HG03378 (cell line): ENCODE measurements around the gene SLC12A4.
"Not testable (repeated sequence)": the region's sequence is repeated elsewhere in the genome, so short reads cannot be mapped to it uniquely, and the experiment has no call there.

Source experiments
- ATAC-seq: cut with Tn5 transposase; IDR thresholded peaks from one replicate; pipeline ENCODE4 v1.9.1; 2021; ENCODE audit warnings: mild to moderate bottlenecking, moderate library complexity; ENCODE audit not compliant: unreplicated experiment

Gene SLC12A4

DNA sequence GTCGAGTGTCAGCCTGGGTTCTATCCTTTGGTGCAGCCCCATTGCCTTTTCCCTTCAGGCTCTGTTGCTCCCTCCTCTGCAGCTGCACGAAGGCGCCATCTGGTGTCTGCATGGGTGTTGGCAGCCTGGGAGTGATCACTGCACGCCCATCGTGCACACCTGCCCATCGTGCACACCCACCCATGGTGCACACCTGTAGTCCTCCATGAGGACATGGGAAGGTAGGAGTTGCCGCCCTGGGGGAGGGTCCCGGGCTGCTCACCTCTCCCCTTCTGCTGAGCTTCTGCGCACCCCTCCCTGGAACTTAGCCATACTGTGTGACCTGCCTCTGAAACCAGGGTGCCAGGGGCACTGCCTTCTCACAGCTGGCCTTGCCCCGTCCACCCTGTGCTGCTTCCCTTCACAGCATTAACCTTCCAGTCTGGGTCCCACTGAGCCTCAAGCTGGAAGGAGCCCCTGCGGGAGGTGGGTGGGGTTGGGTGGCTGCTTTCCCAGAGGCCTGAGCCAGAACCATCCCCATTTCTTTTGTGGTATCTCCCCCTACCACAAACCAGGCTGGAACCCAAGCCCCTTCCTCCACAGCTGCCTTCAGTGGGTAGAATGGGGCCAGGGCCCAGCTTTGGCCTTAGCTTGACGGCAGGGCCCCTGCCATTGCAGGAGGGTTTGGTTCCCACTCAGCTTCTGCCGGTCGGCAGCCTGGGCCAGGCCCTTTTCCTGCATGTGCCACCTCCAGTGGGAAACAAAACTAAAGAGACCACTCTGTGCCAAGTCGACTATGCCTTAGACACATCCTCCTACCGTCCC, 39.7 kb downstream of the SLC12A4 start:
- no peak for ATAC-seq

- no peak for ATAC-seq
Observed at GRCh38 chr16:67928147-67928546, 40.3 kb downstream of the SLC12A4 start.

- no peak for ATAC-seq
Observed at GRCh38 chr16:67927131-67927941, 41.1 kb downstream of the SLC12A4 start.

DNA sequence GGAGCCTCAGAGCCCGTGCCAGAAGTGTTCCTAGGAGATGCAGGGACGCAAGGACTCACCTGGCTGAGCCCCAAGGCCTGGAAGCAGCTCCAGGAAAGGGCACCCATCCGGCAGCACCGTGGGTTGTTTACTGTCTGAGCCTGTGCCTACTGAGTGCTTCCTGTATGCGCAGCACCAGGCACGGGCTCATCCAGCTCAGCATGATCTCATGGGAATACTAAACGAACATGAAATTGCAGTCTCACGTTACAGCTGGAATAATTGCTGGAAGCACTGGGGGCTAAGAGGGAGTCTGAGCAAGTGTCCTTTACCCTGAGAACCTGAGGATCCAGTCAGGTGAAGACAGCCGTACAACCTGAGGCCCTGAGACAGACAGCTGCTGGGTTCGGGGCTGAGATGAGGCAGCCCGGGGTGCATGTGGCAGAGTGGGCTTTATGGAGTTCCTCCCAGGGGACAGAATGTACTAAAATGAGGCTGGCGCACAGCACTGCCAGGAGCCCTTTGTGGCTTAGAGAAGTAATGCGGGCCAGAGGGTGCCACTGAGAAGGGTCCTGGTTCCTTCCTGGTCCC, 42.2 kb downstream of the SLC12A4 start:
- ATAC-seq, result no peak

DNA sequence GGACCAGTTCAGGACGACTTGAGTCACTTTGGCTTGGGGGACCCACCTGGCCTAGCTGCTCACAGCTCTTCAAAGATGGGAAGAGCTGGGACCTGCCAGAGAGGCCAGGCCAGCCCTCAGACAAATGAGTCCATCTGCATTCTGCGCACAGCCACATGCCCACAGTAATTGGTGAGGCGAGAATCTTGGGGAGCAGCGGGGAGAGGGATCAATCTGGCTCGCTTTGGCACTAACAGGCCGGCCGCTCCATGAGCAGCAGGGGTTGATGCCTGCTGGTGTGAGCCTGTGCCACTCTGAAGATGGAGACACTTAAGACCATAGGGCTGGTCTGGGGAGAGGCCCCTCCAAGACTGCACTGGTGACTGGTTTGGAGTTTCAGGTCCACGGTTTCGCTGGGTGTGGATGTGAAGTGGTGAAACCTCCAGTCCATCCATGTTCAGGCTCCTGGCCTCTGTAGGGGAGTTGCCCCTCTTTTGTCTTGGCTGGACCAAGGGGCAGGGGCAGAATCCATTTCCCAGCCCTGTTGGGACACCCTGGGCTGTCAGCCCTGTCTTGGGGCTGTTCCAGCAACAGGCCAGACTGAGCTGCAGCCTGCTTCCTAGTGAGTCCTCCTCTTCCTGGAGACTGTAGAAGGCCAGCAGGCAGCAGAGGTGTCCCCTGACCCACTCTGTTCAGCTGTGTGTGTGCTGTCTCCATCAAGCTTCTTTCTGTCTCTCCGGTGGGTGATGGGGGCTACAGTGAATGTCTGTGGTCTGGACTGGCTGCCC, 44.1 kb downstream of the SLC12A4 start:
- no peak for ATAC-seq

DNA sequence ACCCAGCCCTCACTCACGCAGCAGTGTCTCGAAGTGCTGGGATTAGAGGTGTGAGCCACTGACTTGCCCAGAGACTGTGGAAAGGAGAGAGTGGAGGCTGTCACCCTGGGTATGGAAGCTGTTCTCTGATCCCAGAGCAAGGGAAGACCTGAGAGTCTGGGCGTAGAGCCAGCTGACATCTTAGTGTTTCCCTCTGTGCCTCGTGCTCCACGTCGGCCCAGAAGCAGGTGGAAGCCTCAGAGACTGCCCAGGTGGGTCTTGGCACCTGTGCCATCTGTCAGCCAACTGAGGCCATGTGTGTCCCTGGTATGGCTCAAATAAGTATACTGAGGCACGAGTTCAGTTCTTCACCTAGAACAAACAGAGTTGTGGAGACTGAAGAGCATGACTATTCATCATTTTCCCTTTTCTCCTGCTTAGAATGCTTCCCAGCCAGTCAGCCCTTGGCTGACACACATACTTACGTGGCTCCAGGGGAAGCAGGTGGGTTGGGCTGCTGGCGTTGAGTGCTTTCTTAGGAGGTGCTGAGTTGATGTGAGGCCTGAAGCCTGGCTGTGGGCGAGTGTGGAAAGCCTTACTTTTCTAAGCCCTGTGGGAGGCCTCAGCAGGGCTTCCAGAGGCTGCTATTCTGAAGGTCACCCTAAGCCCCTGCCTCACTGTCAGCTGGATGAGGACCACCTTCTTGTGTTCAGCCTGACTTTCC, 44.9 kb downstream of the SLC12A4 start:
- ATAC-seq, result no peak

- no peak for ATAC-seq
Observed at GRCh38 chr16:67922740-67923139, 45.7 kb downstream of the SLC12A4 start.

- no peak for ATAC-seq
Observed at GRCh38 chr16:67922221-67922620, 46.2 kb downstream of the SLC12A4 start.

DNA sequence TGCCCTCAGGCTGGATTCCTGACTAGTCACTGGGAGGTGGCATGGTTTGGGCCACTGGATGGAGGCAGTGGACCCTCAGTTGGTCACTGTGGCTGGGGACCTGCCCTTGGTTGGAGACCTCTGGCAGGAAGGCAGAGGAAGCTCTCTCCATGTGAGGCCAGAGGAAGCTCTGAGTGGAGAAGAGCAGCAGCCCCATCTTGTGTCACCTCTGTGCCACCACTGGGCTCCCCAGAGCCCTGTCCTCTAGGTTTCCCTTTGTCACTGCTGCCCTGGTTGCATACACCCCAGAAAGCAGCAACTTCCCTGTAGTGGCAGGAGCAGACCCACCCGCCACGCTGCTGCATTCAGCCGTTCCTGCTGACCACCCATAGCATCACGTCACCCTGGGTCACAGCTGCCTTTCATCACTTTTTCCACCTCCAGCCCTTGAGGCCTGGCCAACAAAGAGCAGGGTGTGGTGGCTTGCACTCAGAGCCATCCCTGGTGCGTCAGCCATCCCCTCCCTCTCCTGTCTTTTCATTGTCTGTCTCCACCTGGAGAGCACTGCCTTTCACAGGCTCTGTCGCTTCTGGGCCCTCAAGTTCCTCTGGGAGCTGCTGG, 48.7 kb downstream of the SLC12A4 start:
- no peak for ATAC-seq

DNA sequence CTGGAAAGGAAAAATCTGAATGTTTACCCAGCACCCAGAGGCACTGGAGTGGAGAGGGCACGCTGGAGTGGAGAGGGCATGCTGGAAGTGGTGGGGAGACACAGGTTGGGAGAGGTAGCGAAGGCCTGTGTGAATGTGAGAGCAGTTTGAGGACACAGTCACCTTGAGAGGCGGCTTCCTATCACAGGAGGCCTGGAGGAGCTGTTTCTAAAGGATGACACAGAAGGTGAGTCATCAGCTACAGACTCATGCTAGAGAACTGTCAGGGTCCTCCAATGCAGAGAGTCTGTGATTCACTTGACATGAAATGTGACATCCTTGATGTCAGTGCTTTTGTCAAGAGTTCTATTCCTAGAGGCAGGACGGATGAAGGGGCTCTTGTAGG, 50.6 kb downstream of the SLC12A4 start:
- ATAC-seq, result no peak

GRCh38 chr16:67917140-67917851, 51.1 kb downstream of the SLC12A4 start:
- ATAC-seq, result no peak

DNA sequence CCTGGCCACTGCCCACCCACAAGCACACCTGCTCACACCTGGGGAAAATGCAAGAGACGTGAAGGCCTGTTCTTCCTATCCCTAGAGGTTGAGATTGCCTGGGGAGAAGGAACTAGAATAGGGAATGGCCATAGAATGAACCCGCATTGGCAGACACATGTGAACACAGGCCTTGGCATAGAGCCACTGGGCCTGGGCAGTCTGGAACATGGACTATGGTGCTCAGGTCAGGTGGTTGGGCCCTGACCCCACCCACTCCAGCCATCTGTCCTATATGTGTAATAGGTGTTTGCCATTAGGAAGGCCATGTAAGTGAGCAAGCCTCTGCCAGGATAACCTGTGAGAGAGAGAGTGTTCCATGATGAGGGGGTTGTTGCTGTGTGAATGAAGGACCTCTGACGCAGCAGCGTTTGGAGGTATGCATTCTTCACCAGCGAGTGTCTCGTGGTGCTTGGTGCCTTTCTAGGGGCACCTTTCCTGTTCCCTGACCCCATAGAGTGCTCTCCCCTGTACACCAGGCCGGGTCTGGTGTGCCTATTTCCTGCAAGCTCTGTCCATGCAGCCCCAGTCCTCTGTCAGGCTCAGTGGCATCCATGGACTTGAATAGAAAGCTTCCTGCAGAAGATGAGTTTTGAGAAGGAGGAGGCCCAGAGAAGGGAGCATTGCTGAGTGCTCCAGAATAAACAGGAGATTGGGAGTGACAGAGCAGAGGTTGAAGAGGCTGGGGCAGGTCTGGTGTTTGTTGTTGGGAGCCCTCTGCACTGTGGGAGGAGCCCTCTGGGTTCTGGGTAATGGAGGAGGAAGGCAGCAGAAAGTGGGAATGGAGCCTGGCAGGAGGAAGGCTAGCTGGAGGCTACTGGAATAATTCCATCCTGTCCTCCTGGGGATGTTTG, 52.4 kb downstream of the SLC12A4 start:
- ATAC-seq, result no peak

DNA sequence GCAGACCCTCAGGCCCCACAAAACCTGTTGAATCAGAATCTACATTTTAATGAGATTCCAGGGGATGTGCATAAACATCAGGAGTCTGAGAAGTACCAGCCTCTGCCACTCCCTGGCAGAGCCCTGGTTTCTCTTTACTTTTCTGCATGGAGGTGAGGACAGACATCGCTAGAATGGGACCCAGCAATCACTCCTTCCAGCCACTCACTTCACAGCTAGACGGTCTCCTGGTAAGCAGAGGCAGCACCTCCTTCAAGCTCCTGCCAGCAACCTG, 53.0 kb downstream of the SLC12A4 start:
- not testable (repeated sequence) for ATAC-seq

GRCh38 chr16:67914758-67915495, 53.5 kb downstream of the SLC12A4 start:
- no peak for ATAC-seq

GRCh38 chr16:67910158-67910557, 58.3 kb downstream of the SLC12A4 start:
- no peak for ATAC-seq

- no peak for ATAC-seq
Observed at GRCh38 chr16:67909056-67909742, 59.2 kb downstream of the SLC12A4 start.

DNA sequence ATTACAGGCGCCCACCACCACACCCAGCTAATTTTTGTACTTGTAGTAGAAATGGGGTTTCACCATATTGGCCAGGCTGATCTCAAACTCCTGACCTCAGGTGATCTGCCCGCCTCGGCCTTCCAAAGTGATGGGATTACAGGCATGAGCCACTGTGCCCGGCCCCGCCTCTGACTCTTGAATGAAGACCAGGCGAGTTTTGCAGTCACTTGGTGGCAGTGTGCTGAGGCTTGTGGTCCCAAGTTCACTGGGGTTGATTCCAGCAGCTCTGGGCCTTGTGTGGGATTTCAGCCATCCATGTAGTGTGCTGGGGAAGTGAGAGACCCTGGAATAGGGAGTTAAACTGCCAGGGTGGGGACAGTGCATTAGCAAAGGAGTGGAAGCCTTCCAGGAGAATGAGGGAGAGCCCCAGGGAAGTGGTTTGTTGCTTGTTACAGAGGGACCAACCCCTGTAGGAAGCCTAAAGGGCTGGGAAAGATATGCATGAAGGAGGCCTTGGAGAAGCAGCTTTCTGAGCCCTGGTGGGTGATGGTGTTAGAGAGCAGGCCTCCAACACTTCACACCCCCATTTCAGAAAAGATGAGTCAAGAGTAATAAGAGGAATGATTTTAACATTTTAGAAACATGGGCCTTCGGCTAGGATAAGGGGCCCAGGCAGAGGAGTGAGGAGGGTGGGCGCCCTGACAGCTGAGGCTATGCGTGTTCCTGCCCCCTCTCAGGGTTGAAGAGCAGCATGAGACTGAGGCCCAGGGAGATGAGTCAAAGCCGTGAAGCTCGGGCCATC, 60.8 kb downstream of the SLC12A4 start:
- no peak for ATAC-seq
